Measurements from ENCODE around the gene CYYR1. TPM values are rescaled to one million over a fixed set of nuclear protein-coding genes. Genes with fewer than 3 reads are reported as not detected.

CYYR1 gene
- total RNA-seq, 1 experiment from 2014 or later, result 13.6 TPM

DNA sequence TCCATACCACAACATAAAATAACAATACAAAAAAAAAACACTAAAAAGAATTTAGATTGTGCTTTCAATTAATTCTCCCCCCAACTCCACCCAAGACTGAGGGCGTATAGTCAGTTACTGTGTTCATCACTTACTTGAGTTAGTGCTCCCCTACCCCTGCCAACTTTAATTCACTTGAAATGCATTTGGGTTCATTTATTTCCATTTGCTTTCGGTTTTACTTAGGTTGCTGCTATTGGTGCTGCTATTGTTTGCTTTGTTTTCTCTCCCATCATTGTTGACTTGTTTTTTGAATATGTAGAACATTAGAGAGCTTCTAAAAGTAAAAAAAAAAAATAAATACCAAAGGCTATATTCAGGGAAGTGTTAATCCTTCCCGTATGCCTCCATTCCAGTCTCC lies 10.7 kb upstream of the CYYR1 start:
- Mint-ChIP-seq H3K4me1 (peaks cover 8% of the 10 kb centered on the region in 2 experiments), H3K36me3 (ENCODE audit: insufficient read depth in 1 of 3, low read depth in 3 of 3) (peaks cover 1 to 19% (median 7%) of the 10 kb centered on the region in 3 experiments; a peak in 4 of 7 replicates), H3K9me3 (peaks cover 13 to 20% of the 10 kb centered on the region in 2 experiments), H3K27ac (no peak overlapping the region), H3K27me3 (ENCODE audit: low read depth) (no peaks in the 10 kb centered on the region), H3K4me3 (no peak overlapping the region)
- no peak overlapping the region for H3K4me2 ChIP-seq (ENCODE audit: insufficient read depth, insufficient read length, low read length)
- no peak overlapping the region for H3K9ac ChIP-seq (ENCODE audit: extremely low read depth, insufficient read length, low read length)
- H3K56ac ChIP-seq (ENCODE audit: insufficient read length, low read depth, low read length), result no peak overlapping the region
- no peaks in the 10 kb centered on the region for H3K4me1 ChIP-seq (ENCODE audit: insufficient read depth, low read length)
- H2AFZ ChIP-seq (ENCODE audit: low read length), result no peak overlapping the region
- no peak overlapping the region for H2BK12ac ChIP-seq (ENCODE audit: insufficient read length, low read depth, low read length)
- no peak overlapping the region for H3K14ac ChIP-seq (ENCODE audit: insufficient read depth, low read length)
- no peak overlapping the region for H2BK15ac ChIP-seq (ENCODE audit: low read depth, low read length)
- DNase-seq, result no peak
- H3K18ac ChIP-seq (ENCODE audit: insufficient read length, low read depth, low read length), result no peak overlapping the region
- H2BK120ac ChIP-seq (ENCODE audit: low read depth, low read length, poor library complexity, severe bottlenecking), result no peak overlapping the region
- no peak overlapping the region for H4K5ac ChIP-seq (ENCODE audit: insufficient read length, low read depth, low read length)
- no peak for TF ChIP-seq CTCF (conservative IDR thresholded peaks at IDR 0.05)
- H3K79me2 ChIP-seq (ENCODE audit: insufficient read depth, low read length), result no peaks in the 10 kb centered on the region
- H3K9me3 ChIP-seq (ENCODE audit: control insufficient read depth, low read depth, low read length), result no peaks in the 10 kb centered on the region
- H4K20me1 ChIP-seq (ENCODE audit: control insufficient read depth, insufficient read depth, insufficient read length), result no peaks in the 10 kb centered on the region
- no peak overlapping the region for H3K27ac ChIP-seq (ENCODE audit: insufficient read length, low read depth, low read length)
- no peak overlapping the region for H3T11ph ChIP-seq (ENCODE audit: low read length)
- no peaks in the 10 kb centered on the region for H3K79me1 ChIP-seq (ENCODE audit: insufficient read depth, low read depth, low read length, poor library complexity, severe bottlenecking)
- H2BK5ac ChIP-seq (ENCODE audit: insufficient read length, low read length), result no peak overlapping the region
- H3K23ac ChIP-seq (ENCODE audit: insufficient read length, low read depth, low read length), result no peak overlapping the region
- no peak overlapping the region for H2BK20ac ChIP-seq (ENCODE audit: low read depth, low read length, poor library complexity, severe bottlenecking)
- H3K4ac ChIP-seq (ENCODE audit: low read depth, low read length), result no peak overlapping the region
- H4K8ac ChIP-seq (replicated peaks; ENCODE audit: insufficient read length, low read depth, low read length), result no peak overlapping the region
- no peak overlapping the region for H4K91ac ChIP-seq (ENCODE audit: insufficient read length, low read depth, low read length)
- no peaks in the 10 kb centered on the region for H3K23me2 ChIP-seq (ENCODE audit: insufficient read length, low read depth, low read length, poor library complexity, severe bottlenecking)
- H3K27me3 ChIP-seq (ENCODE audit: insufficient read depth, low read length), result no peaks in the 10 kb centered on the region
- H2AK5ac ChIP-seq (ENCODE audit: insufficient read length, low read length), result no peak overlapping the region
- no CpG with 5 or more reads among the region's 3 CpGs for WGBS (ENCODE audit: extremely low coverage, insufficient read length, low lambda C conversion rate)
